IMR-90 (cell line): ENCODE results near the gene MEIOB. TPM values are rescaled to one million over a fixed set of nuclear protein-coding genes. Genes with fewer than 3 reads are reported as not detected.

Experiments
- ATAC-seq: fragments of 200-7000 bp; cut with Tn5 transposase; 2 replicates; pipeline ENCODE4 v1.9.1; 2020; ENCODE audit warnings: low read depth, mild to moderate bottlenecking, moderate library complexity
- BruUV-seq: library from RNA; stranded (reverse); fragments of 400-500 nt; replicated peaks from 2 replicates; lab custom pipeline; 2021; lab: Mats Ljungman, UMichigan
- CTCF ChIA-PET: fragments of 300-600 bp; formaldehyde crosslinking; extraction: SDS; loops from one replicate; lab custom pipeline; 2021; ENCODE audit warnings: antibody characterized with exemption; lab: Yijun Ruan, JAX
- POLR2A ChIA-PET: fragments of 300-600 bp; sonication (Branson Sonifier 250); formaldehyde crosslinking; loops from one replicate; lab custom pipeline; 2022; ENCODE audit warnings: antibody characterized with exemption; ENCODE audit not compliant: unreplicated experiment; lab: Charles Lee
- DNase-seq: peaks from one replicate; pipeline ENCODE4 v3.0.0; 2013
- H2AFZ ChIP-seq: replicated peaks from 2 replicates; pipeline ENCODE3; 2013; ENCODE audit warnings: low read length, mild to moderate bottlenecking; ENCODE audit not compliant: poor library complexity
- H2AK5ac ChIP-seq: 2 replicates; pipeline ENCODE4 v1.6.1; 2013; ENCODE audit warnings: low read depth, low read length, inconsistent platforms
- H2AK9ac ChIP-seq: replicated peaks from 2 replicates; pipeline ENCODE3; 2013; ENCODE audit warnings: mild to moderate bottlenecking, low read depth, low read length, moderate library complexity; ENCODE audit not compliant: poor library complexity
- H2BK120ac ChIP-seq: 2 replicates; pipeline ENCODE4 v1.6.1; 2013; ENCODE audit warnings: low read depth, low read length, inconsistent platforms
- H2BK15ac ChIP-seq: 3 replicates; pipeline ENCODE4 v1.6.1; 2013; ENCODE audit warnings: low read depth, low read length, inconsistent platforms
- H2BK20ac ChIP-seq: 2 replicates; pipeline ENCODE4 v1.6.1; 2013; ENCODE audit warnings: low read depth, mild to moderate bottlenecking, inconsistent platforms, low read length, moderate library complexity
- H2BK5ac ChIP-seq: 2 replicates; pipeline ENCODE4 v1.6.1; 2013; ENCODE audit warnings: mild to moderate bottlenecking, low read depth, low read length, inconsistent platforms; ENCODE audit not compliant: poor library complexity, severe bottlenecking
- H3K14ac ChIP-seq: replicated peaks from 2 replicates; pipeline ENCODE4 v1.6.1; 2013; ENCODE audit warnings: low read depth, low read length, inconsistent platforms
- H3K18ac ChIP-seq: 2 replicates; pipeline ENCODE4 v1.6.1; 2013; ENCODE audit warnings: low read depth, low read length, control low read depth
- H3K23ac ChIP-seq: 2 replicates; pipeline ENCODE4 v1.6.1; 2013; ENCODE audit warnings: low read depth, low read length, inconsistent platforms
- H3K27ac ChIP-seq: 2 replicates; pipeline ENCODE4 v1.5.1; 2013; ENCODE audit warnings: mild to moderate bottlenecking, control low read depth, low read length; ENCODE audit not compliant: insufficient read depth
- H3K27me3 ChIP-seq: 2 replicates; pipeline ENCODE4 v1.6.1; 2013; ENCODE audit warnings: low read length; ENCODE audit not compliant: control insufficient read depth, insufficient read depth
- H3K36me3 ChIP-seq: 2 replicates; pipeline ENCODE4 v1.6.1; 2013; ENCODE audit warnings: low read length, mixed read lengths; ENCODE audit not compliant: control insufficient read depth, insufficient read depth
- H3K4ac ChIP-seq: 2 replicates; pipeline ENCODE4 v1.6.1; 2013; ENCODE audit warnings: low read depth, low read length, inconsistent platforms
- H3K4me1 ChIP-seq: 2 replicates; pipeline ENCODE4 v1.6.1; 2013; ENCODE audit warnings: low read length, mixed read lengths; ENCODE audit not compliant: control insufficient read depth, insufficient read depth
- H3K4me2 ChIP-seq: 2 replicates; pipeline ENCODE4 v1.6.1; 2013; ENCODE audit warnings: low read depth, mild to moderate bottlenecking, control low read depth, low read length, moderate library complexity
- H3K4me3 ChIP-seq: 2 replicates; pipeline ENCODE4 v1.5.1; 2013; ENCODE audit warnings: low read depth, mild to moderate bottlenecking, control low read depth, low read length, moderate library complexity; ENCODE audit not compliant: insufficient read depth
- H3K56ac ChIP-seq: 2 replicates; pipeline ENCODE4 v1.6.1; 2013; ENCODE audit warnings: low read length, inconsistent platforms; ENCODE audit not compliant: insufficient read depth; ENCODE audit errors: extremely low read depth
- H3K79me1 ChIP-seq, 2 experiments: 2 replicates each; pipeline ENCODE4 v1.6.1; 2013; ENCODE audit warnings: low read length in 2 of 2, inconsistent platforms in 1 of 2, low read depth in 1 of 2
- H3K9ac ChIP-seq: 2 replicates; pipeline ENCODE4 v1.6.1; 2013; ENCODE audit warnings: low read depth, low read length, control low read depth
- H3K9me1 ChIP-seq: 2 replicates; pipeline ENCODE4 v1.6.1; 2013; ENCODE audit warnings: low read length, inconsistent platforms; ENCODE audit not compliant: insufficient read depth
- H3K9me3 ChIP-seq: 2 replicates; pipeline ENCODE4 v1.6.1; 2013; ENCODE audit warnings: low read length; ENCODE audit not compliant: control insufficient read depth, insufficient read depth
- H4K20me1 ChIP-seq: 2 replicates; pipeline ENCODE4 v1.6.1; 2013; ENCODE audit warnings: low read length, inconsistent platforms; ENCODE audit not compliant: insufficient read depth
- H4K5ac ChIP-seq: 2 replicates; pipeline ENCODE4 v1.6.1; 2013; ENCODE audit warnings: mild to moderate bottlenecking, low read depth, low read length, control low read depth
- H4K8ac ChIP-seq, 2 experiments: 2 replicates each; pipeline ENCODE4 v1.6.1; 2013; ENCODE audit warnings: low read depth in 2 of 2, low read length in 2 of 2, control low read depth in 1 of 2, inconsistent platforms in 1 of 2
- H4K91ac ChIP-seq: 2 replicates; pipeline ENCODE4 v1.6.1; 2013; ENCODE audit warnings: low read depth, low read length, inconsistent platforms; ENCODE audit not compliant: insufficient read depth
- BHLHE40 ChIP-seq: fragments of 150-350 bp; IDR thresholded peaks from 2 replicates; pipeline ENCODE4 v1.6.1; 2016; ENCODE audit warnings: mild to moderate bottlenecking, low read depth, low read length
- CEBPB ChIP-seq: IDR thresholded peaks from 2 replicates; pipeline ENCODE4 v1.6.1; 2012; ENCODE audit warnings: low read depth, low read length, improper control_type of control experiment
- CHD1 ChIP-seq: IDR thresholded peaks from 2 replicates; pipeline ENCODE4 v1.6.1; 2012; ENCODE audit warnings: low read depth, low read length, improper control_type of control experiment
- ELK1 ChIP-seq: fragments of 150-350 bp; IDR thresholded peaks from 2 replicates; pipeline ENCODE4 v1.6.1; 2016; ENCODE audit warnings: low read depth, mild to moderate bottlenecking, low read length, moderate library complexity, borderline replicate concordance
- FOS ChIP-seq: fragments of 150-350 bp; IDR thresholded peaks from 2 replicates; pipeline ENCODE4 v1.6.1; 2016; ENCODE audit warnings: low read depth, low read length
- MAFK ChIP-seq: IDR thresholded peaks from 2 replicates; pipeline ENCODE4 v1.6.1; 2012; ENCODE audit warnings: low read depth, low read length, improper control_type of control experiment
- MAZ ChIP-seq: IDR thresholded peaks from 2 replicates; pipeline ENCODE4 v1.6.1; 2012; ENCODE audit warnings: low read depth, mild to moderate bottlenecking, low read length, improper control_type of control experiment, moderate library complexity, borderline replicate concordance
- MXI1 ChIP-seq: IDR thresholded peaks from 2 replicates; pipeline ENCODE4 v1.6.1; 2012; ENCODE audit warnings: low read depth, mild to moderate bottlenecking, low read length, moderate library complexity, borderline replicate concordance
- NFE2L2 ChIP-seq: fragments of 150-350 bp; IDR thresholded peaks from 2 replicates; pipeline ENCODE4 v1.6.1; 2016; ENCODE audit warnings: low read depth, mild to moderate bottlenecking, low read length
- POLR2A ChIP-seq: IDR thresholded peaks from 2 replicates; pipeline ENCODE4 v1.6.1; 2012; ENCODE audit warnings: mild to moderate bottlenecking, low read depth, low read length
- RAD21 ChIP-seq: IDR thresholded peaks from 2 replicates; pipeline ENCODE4 v1.6.1; 2012; ENCODE audit warnings: low read length, improper control_type of control experiment
- RCOR1 ChIP-seq: IDR thresholded peaks from 2 replicates; pipeline ENCODE4 v1.6.1; 2012; ENCODE audit warnings: mild to moderate bottlenecking, low read length, improper control_type of control experiment; ENCODE audit not compliant: insufficient replicate concordance
- RFX5 ChIP-seq: IDR thresholded peaks from 2 replicates; pipeline ENCODE4 v1.8.0; 2012; ENCODE audit warnings: low read depth, mild to moderate bottlenecking, low read length, moderate library complexity
- SMC3 ChIP-seq: fragments of 150-350 bp; IDR thresholded peaks from 2 replicates; pipeline ENCODE4 v1.6.1; 2016; ENCODE audit warnings: low read depth, mild to moderate bottlenecking, antibody characterized with exemption, low read length, moderate library complexity
- WGBS, 2 experiments: methylation state at CpG; one replicate each; pipeline versions ENCODE4 v1.1.5 to v1.1.7; 2013; ENCODE audit warnings: missing lambda C conversion rate in 2 of 2; ENCODE audit not compliant: insufficient read length in 1 of 2; ENCODE audit errors: extremely low coverage in 2 of 2; 5-methylcytosine and 5-hydroxymethylcytosine counted together
- dilution Hi-C: fragments of 300-500 bp; cut with HindIII; formaldehyde crosslinking; loops from one replicate; pipeline ENCODE4 v1.14.3; 2018; ENCODE audit warnings: low sequenced_read_pairs; ENCODE audit not compliant: unreplicated experiment
- in situ Hi-C: fragments of 300-500 bp; cut with MboI; formaldehyde crosslinking; loops from 3 replicates; pipeline ENCODE4 v1.14.3; 2019; ENCODE audit warnings: low sequenced_read_pairs, inconsistent platforms, mixed read lengths
- intact Hi-C: fragments of 100-400 bp; cut with micrococcal nuclease; formaldehyde crosslinking; loops from 2 replicates; pipeline ENCODE4 v1.10.0; 2022
- polyA plus RNA-seq, 3 experiments: library from polyadenylated mRNA; depleted of rRNA; stranded (reverse); fragments of >200 nt; gene quantifications; 2 replicates each; pipeline ENCODE4 v1.2.3, GENCODE V29; 2012; ENCODE audit warnings: low replicate concordance in 1 of 3
- total RNA-seq: library from RNA; depleted of rRNA; stranded (reverse); fragments of >200 nt; gene quantifications from 2 replicates; pipeline ENCODE4 v1.2.3, GENCODE V29; 2012
- TF ChIP-seq, protein P1 (sequence below): fragments of 150-350 bp; IDR thresholded peaks from 2 replicates; pipeline ENCODE4 v1.6.1; 2017; ENCODE audit warnings: mild to moderate bottlenecking, antibody characterized with exemption, low read length, low read depth
- TF ChIP-seq, protein P2 (sequence below): conservative IDR thresholded peaks from 2 replicates; pipeline ENCODE4 v1.5.1; 2012; ENCODE audit warnings: mild to moderate bottlenecking, low read depth, low read length, improper control_type of control experiment

MEIOB gene
- total and polyA plus RNA-seq, 2 of the 4 experiments (the other 2 are of a cell fraction): 0.14 TPM; not detected in 1

DNA sequence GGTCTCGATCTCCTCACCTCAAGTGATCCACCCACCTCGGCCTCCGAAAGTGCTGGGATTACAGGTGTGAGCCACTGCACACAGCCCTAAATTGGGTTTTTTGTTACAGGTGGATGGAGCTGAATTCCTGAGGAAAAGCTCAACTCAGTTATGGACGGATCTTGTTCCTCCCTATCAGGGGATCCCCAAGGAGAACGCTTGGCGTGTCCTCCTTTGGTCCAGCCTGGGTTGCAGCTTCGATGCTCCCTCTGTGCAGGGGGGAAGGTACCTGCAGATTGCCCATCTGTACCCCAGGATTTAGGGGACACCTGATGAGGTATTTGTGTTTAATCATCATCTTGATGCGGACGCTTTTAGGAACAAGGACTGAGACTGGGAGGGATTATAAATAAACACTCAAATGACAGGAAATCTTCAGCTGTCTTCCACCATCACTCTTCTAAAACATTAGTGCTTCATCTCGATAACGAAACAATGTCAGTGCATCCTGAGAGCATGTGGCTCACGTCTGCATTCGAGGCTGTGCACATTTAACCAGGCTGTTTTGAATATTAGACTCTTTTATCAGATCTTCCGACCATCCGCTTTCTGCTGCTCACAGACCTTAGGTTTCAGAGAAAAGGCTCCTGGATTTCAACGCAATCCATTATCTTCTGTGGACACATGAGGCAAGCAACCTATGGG, 18.2 kb upstream of the MEIOB start:
- no CpG with 5 or more reads among the region's 16 CpGs for WGBS, 2 experiments
- no peak overlapping the region for H2BK20ac ChIP-seq
- H2BK15ac ChIP-seq: no peak overlapping the region
- no peak overlapping the region for H3K4me3 ChIP-seq
- no peak overlapping the region for H2AK9ac ChIP-seq
- H4K5ac ChIP-seq: no peak overlapping the region
- H3K27me3 ChIP-seq: peaks cover 46% of the 10 kb centered on the region
- no peaks in the 10 kb centered on the region for H3K4me1 ChIP-seq
- H4K8ac ChIP-seq: no peak overlapping the region
- no peak overlapping the region for H2AFZ ChIP-seq
- H4K20me1 ChIP-seq: no peaks in the 10 kb centered on the region
- no peak overlapping the region for H3K9ac ChIP-seq
- no peak overlapping the region for H3K14ac ChIP-seq
- ChIA-PET POLR2A (no interaction called here), CTCF (no interaction called here)
- intact Hi-C loops: no loop called here
- H3K18ac ChIP-seq: no peak overlapping the region
- ATAC-seq: no peak
- no peaks in the 10 kb centered on the region for H3K36me3 ChIP-seq
- TF ChIP-seq CEBPB (no peak), POLR2A (no peak), CHD1 (no peak), RCOR1 (no peak), MXI1 (no peak), MAFK (no peak), NFE2L2 (no peak), MAZ (no peak), RAD21 (no peak), ELK1 (no peak), BHLHE40 (no peak), SMC3 (no peak), RFX5 (no peak), FOS (no peak)
- TF ChIP-seq, protein P1, sequence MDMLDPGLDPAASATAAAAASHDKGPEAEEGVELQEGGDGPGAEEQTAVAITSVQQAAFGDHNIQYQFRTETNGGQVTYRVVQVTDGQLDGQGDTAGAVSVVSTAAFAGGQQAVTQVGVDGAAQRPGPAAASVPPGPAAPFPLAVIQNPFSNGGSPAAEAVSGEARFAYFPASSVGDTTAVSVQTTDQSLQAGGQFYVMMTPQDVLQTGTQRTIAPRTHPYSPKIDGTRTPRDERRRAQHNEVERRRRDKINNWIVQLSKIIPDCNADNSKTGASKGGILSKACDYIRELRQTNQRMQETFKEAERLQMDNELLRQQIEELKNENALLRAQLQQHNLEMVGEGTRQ: no peak
- TF ChIP-seq, protein P2, sequence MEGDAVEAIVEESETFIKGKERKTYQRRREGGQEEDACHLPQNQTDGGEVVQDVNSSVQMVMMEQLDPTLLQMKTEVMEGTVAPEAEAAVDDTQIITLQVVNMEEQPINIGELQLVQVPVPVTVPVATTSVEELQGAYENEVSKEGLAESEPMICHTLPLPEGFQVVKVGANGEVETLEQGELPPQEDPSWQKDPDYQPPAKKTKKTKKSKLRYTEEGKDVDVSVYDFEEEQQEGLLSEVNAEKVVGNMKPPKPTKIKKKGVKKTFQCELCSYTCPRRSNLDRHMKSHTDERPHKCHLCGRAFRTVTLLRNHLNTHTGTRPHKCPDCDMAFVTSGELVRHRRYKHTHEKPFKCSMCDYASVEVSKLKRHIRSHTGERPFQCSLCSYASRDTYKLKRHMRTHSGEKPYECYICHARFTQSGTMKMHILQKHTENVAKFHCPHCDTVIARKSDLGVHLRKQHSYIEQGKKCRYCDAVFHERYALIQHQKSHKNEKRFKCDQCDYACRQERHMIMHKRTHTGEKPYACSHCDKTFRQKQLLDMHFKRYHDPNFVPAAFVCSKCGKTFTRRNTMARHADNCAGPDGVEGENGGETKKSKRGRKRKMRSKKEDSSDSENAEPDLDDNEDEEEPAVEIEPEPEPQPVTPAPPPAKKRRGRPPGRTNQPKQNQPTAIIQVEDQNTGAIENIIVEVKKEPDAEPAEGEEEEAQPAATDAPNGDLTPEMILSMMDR: no peak
- H3K4ac ChIP-seq: no peak overlapping the region
- no peak overlapping the region for H3K4me2 ChIP-seq
- no peak for DNase-seq
- H3K27ac ChIP-seq: no peak overlapping the region
- H3K56ac ChIP-seq: no peak overlapping the region
- BruUV-seq: no TSS peak
- no peak overlapping the region for H3K23ac ChIP-seq
- no peak overlapping the region for H2BK120ac ChIP-seq
- H2BK5ac ChIP-seq: no peak overlapping the region
- dilution Hi-C loops: no loop called here
- no peaks in the 10 kb centered on the region for H3K79me1 ChIP-seq
- no peaks in the 10 kb centered on the region for H3K9me1 ChIP-seq
- H4K91ac ChIP-seq: no peak overlapping the region
- in situ Hi-C loops: loop anchor here (25.0 kb wide), 1 partner anchor 497 kb away; no protein-coding TSS in a partner anchor
- H2AK5ac ChIP-seq: no peak overlapping the region
- H3K9me3 ChIP-seq: no peaks in the 10 kb centered on the region
